HL-60 (cell line): Measurements from ENCODE around the gene RAC3.

Source experiments
- CTCF ChIP-seq: IDR thresholded peaks from one replicate; pipeline ENCODE4 v1.5.1; 2011; ENCODE audit warnings: low read length, control low read depth, inconsistent platforms; ENCODE audit not compliant: insufficient read depth
- POLR2AphosphoS5 ChIP-seq: IDR thresholded peaks from 2 replicates; pipeline ENCODE4 v1.6.1; 2012; ENCODE audit warnings: low read depth

- no peak for TF ChIP-seq CTCF
- TF ChIP-seq POLR2AphosphoS5 = peak; percentile 29; the same call in 1 of the 2 replicates
Observed at GRCh38 chr17:82034371-82035011, 3.0 kb downstream of the RAC3 start.
